Measurements from ENCODE around the gene MFGE8. TPM values are rescaled to one million over a fixed set of nuclear protein-coding genes. Genes with fewer than 3 reads are reported as not detected.

Gene MFGE8
- total RNA-seq, 1 experiment from 2014 or later, result 409 TPM

DNA sequence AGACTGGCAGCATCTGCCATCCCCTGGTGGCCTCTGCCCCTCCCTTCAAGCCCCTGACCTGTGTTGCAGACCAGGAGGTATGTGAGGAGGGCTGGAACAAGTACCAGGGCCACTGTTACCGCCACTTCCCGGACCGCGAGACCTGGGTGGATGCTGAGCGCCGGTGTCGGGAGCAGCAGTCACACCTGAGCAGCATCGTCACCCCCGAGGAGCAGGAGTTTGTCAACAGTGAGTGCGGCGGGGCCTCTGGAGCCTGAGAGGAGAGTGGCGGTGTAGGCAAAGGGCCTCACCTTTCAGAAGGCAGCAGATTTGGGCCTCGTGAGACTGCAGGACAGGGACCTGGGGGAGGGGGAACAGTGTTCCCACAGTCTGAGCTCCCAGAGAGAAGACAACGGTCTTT, 41.9 kb downstream of the MFGE8 start:
- intact Hi-C loops (cut with micrococcal nuclease; ENCODE audit: unreplicated experiment), result loop anchor here (10.0 kb wide), 1 partner anchor 303 kb away; no protein-coding TSS in a partner anchor
- Mint-ChIP-seq H3K27me3 (ENCODE audit: insufficient read depth, unreplicated experiment) (peaks cover 4% of the 10 kb centered on the region), H3K27ac (ENCODE audit: unreplicated experiment) (no peak overlapping the region), H3K9me3 (ENCODE audit: unreplicated experiment) (no peaks in the 10 kb centered on the region), H3K4me3 (ENCODE audit: unreplicated experiment) (no peak overlapping the region), H3K36me3 (ENCODE audit: insufficient read depth, unreplicated experiment) (no peaks in the 10 kb centered on the region), H3K4me1 (ENCODE audit: low read depth, unreplicated experiment) (no peaks in the 10 kb centered on the region)
- no peaks in the 10 kb centered on the region for H3K9me3 ChIP-seq
- H3K4me3 ChIP-seq (ENCODE audit: low read depth, low read length), result no peak overlapping the region
- BruUV-seq (replicated peaks), result no TSS peak
- POLR2A ChIA-PET, result no interaction called here
- H3K36me3 ChIP-seq (ENCODE audit: control insufficient read depth, insufficient read depth, low read length), result no peaks in the 10 kb centered on the region
- CTCF ChIA-PET, result no interaction called here
- no peaks in the 10 kb centered on the region for H3K27me3 ChIP-seq (replicated peaks; ENCODE audit: control insufficient read depth, insufficient read depth, low read length)
- H3K4me1 ChIP-seq, result no peaks in the 10 kb centered on the region
- DNase-seq, result no peak
- TF ChIP-seq CTCF (IDR thresholded peaks at IDR 0.05; ENCODE audit: insufficient read depth in 1 of 2, low read depth in 1 of 2, low read length in 1 of 2, severe bottlenecking in 1 of 2, unreplicated experiment in 1 of 2), result no peak

DNA sequence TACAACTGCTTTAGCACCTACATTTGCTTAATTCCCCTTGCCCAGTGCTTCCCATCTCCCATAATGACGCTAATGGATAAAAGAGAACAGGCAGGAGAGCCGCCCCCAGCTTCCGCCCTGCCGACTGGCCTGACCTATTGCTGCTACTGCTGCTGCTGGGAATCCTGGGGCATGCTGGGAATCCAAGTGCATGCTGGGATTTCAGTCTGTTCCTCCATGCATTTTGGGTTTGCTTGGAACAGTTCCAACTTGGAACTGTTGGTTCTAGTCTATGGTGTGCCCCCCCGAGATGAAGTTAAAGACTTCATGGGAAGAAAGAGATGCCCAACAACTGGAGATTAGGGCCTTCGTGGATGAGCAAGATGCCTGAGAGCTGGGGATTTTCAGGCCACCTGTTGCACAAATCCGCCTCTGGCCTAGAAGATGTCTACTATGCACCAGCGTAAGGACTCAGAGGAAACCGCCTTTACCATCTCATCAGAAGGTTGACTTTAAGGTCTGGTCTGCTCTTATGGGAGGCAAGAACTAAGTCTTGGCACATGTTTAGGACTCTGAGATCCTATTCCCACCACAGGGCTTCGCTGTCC, 46.8 kb downstream of the MFGE8 start:
- ChIA-PET CTCF (no interaction called here), POLR2A (no interaction called here)
- Mint-ChIP-seq H3K36me3 (ENCODE audit: insufficient read depth, unreplicated experiment) (no peaks in the 10 kb centered on the region), H3K4me3 (ENCODE audit: unreplicated experiment) (no peak overlapping the region), H3K9me3 (ENCODE audit: unreplicated experiment) (no peaks in the 10 kb centered on the region), H3K4me1 (ENCODE audit: low read depth, unreplicated experiment) (no peaks in the 10 kb centered on the region), H3K27ac (ENCODE audit: unreplicated experiment) (no peak overlapping the region), H3K27me3 (ENCODE audit: insufficient read depth, unreplicated experiment) (peaks cover 5% of the 10 kb centered on the region)
- H3K27me3 ChIP-seq (replicated peaks; ENCODE audit: control insufficient read depth, insufficient read depth, low read length), result no peaks in the 10 kb centered on the region
- no peak for TF ChIP-seq CTCF (IDR thresholded peaks at IDR 0.05; ENCODE audit: insufficient read depth in 1 of 2, low read depth in 1 of 2, low read length in 1 of 2, severe bottlenecking in 1 of 2, unreplicated experiment in 1 of 2)
- no peak for DNase-seq
- no peaks in the 10 kb centered on the region for H3K4me1 ChIP-seq
- H3K9me3 ChIP-seq, result no peaks in the 10 kb centered on the region
- intact Hi-C loops (cut with micrococcal nuclease; ENCODE audit: unreplicated experiment), result no loop called here
- no peaks in the 10 kb centered on the region for H3K36me3 ChIP-seq (ENCODE audit: control insufficient read depth, insufficient read depth, low read length)
- H3K4me3 ChIP-seq (ENCODE audit: low read depth, low read length), result no peak overlapping the region
- BruUV-seq (replicated peaks), result no TSS peak

DNA sequence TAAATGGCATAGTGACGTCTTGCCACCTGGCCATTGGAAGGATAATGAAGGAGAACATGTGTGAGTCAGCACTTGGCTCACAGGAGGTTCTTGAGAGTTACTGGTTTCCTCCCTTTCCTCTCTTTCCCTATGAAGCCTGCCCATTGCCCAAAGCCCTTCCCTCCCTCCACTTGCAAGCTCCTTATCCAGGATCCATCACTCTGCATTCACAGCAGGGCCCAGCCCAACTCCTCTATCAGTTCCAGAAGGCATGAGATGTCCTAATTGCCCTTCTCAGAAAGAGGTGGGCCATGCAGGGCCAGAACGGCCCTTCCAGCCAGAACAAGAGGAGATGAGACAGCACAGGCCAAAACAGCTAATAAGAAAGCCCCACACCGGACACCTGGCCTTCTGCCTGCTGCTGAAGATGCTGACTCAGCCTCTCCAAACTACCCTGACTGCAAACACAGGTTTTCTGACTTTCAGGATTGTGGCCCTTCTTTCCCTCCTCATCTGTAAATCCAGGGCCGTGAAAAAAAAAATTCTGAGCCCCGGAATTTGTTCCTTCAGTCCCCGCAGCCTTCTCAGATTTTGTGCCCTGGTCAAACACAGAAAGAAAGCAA, 47.6 kb downstream of the MFGE8 start:
- Histone ChIP-seq H3K9me3 (no peaks in the 10 kb centered on the region), H3K4me3 (ENCODE audit: low read depth, low read length) (no peak overlapping the region), H3K36me3 (ENCODE audit: control insufficient read depth, insufficient read depth, low read length) (no peaks in the 10 kb centered on the region), H3K4me1 (no peaks in the 10 kb centered on the region), H3K27me3 (replicated peaks; ENCODE audit: control insufficient read depth, insufficient read depth, low read length) (no peaks in the 10 kb centered on the region)
- Mint-ChIP-seq H3K36me3 (ENCODE audit: insufficient read depth, unreplicated experiment) (no peaks in the 10 kb centered on the region), H3K27me3 (ENCODE audit: insufficient read depth, unreplicated experiment) (peaks cover 5% of the 10 kb centered on the region), H3K4me1 (ENCODE audit: low read depth, unreplicated experiment) (no peaks in the 10 kb centered on the region), H3K27ac (ENCODE audit: unreplicated experiment) (no peak overlapping the region), H3K4me3 (ENCODE audit: unreplicated experiment) (no peak overlapping the region), H3K9me3 (ENCODE audit: unreplicated experiment) (no peaks in the 10 kb centered on the region)
- no peak for TF ChIP-seq CTCF (IDR thresholded peaks at IDR 0.05; ENCODE audit: insufficient read depth in 1 of 2, low read depth in 1 of 2, low read length in 1 of 2, severe bottlenecking in 1 of 2, unreplicated experiment in 1 of 2)
- no TSS peak for BruUV-seq (replicated peaks)
- CTCF ChIA-PET, result no interaction called here
- no peak for DNase-seq
- POLR2A ChIA-PET, result no interaction called here
- intact Hi-C loops (cut with micrococcal nuclease; ENCODE audit: unreplicated experiment), result no loop called here
